ENCODE measurements around the gene ZMYND11. TPM values are rescaled to one million over a fixed set of nuclear protein-coding genes. Genes with fewer than 3 reads are reported as not detected.

The ZMYND11 gene
- total and polyA plus RNA-seq, 2 of the 8 experiments (the other 6 are each of a cell fraction or from before 2014, with no cell fraction given): 7.5 to 26.6 TPM

DNA sequence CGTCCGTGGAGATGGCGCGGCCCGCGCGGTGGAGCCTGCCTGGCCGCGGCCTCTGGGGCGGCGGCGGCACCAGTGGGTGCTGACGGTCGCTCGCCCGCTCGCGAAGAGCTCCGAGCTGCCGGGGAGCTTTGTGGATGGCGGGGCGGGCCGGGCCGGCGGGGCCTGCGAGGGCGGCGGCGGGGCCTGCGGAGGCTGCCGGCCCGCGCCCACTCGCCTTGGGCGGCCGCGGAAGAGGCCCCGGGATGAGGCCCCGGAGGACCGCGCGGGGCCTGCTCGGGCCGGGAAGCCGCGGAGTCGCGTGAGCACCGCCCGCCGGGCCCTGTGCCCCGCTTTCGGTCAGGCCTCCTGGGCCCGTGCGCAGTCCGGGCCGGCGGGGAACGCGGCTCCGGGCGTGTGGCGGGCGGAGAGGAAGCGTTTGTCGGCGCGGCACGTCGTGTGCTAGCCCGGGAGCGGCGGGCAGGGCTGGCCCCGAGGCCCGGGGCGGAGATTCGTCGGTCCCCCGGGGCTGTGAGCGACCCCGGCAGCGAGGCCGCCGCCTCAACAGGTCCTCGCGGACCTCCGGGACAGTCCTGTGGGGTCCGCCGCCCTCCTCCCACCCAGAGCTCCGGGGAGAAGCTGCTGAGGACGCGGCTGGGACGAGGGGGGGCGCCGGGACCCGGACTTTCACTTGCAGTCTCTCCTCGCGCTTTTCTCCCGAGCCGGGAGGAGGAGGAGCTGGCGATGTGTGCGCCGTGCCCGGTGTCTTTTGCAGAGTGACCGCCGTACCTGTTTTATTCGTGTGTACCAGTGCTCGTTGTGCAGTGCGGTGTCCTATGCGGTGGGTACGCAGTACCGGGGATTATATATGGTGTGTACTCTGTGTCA, 578 bp downstream of the ZMYND11 start:
- ChIA-PET CTCF (ENCODE audit: partially characterized antibody) (interaction anchor here (1.0 to 2.2 kb wide), 3 partner anchors 25 to 44 kb away, joined by 3 to 11 read pairs (median 4); no protein-coding TSS in a partner anchor), POLR2A (ENCODE audit: partially characterized antibody) (interaction anchor here (0.6 to 1.8 kb wide), 10 partner anchors 9 to 286 kb away, joined by 3 to 6 read pairs (median 4); no protein-coding TSS in a partner anchor)
- Histone ChIP-seq H3K36me3 (ENCODE audit: control insufficient read depth in 2 of 4, insufficient read depth in 4 of 4, low read length in 3 of 4) (no peaks in the 10 kb centered on the region), H3K14ac (ENCODE audit: insufficient read length) (no peak overlapping the region), H2BK12ac (ENCODE audit: low read depth, low read length) (peak overlapping the region; percentile 21; the same call in 1 of the 2 replicates), H3K18ac (ENCODE audit: extremely low read depth, low read length) (0 out of 2 replicates have a peak overlapping the region, but pooled peaks have one; percentile 12), H3K79me2 (ENCODE audit: control insufficient read depth in 1 of 2, insufficient read depth in 2 of 2, low read length in 2 of 2) (peaks cover 8 to 46% of the 10 kb centered on the region in 2 experiments), H4K91ac (replicated peaks; ENCODE audit: insufficient read length, low read length) (no peak overlapping the region), H2AK5ac (ENCODE audit: low read depth, low read length) (no peak overlapping the region), H3K9ac (replicated peaks in 1 of 4; ENCODE audit: extremely low read depth in 1 of 4, low read depth in 3 of 4, low read length in 3 of 4) (peak overlapping the region; percentile 40 to 95 (median 78)), H4K5ac (ENCODE audit: insufficient read length, low read depth, low read length) (no peak overlapping the region), H4K8ac (ENCODE audit: extremely low read depth, insufficient read depth, low read length) (peak overlapping the region; percentile 95), H2BK120ac (replicated peaks; ENCODE audit: low read depth, low read length) (no peak overlapping the region), H2AFZ (ENCODE audit: low read length) (no peak overlapping the region), H2BK15ac (ENCODE audit: low read length) (0 out of 2 replicates have a peak overlapping the region, but pooled peaks have one; percentile 47), H3K4me2 (ENCODE audit: insufficient read depth in 1 of 2, low read depth in 2 of 2, low read length in 2 of 2) (peak overlapping the region; percentile 84 to 85), H3K4me1 (replicated peaks in 1 of 4; ENCODE audit: control insufficient read depth in 3 of 4, insufficient read depth in 4 of 4, low read length in 3 of 4) (peaks cover 0 to 4% (median 3%) of the 10 kb centered on the region in 4 experiments; a peak in 4 of 7 replicates), H2BK20ac (ENCODE audit: low read length) (no peak overlapping the region), H3K4ac (replicated peaks; ENCODE audit: insufficient read length, low read depth, low read length) (no peak overlapping the region), H4K20me1 (replicated peaks in 1 of 2; ENCODE audit: control insufficient read depth in 1 of 2, insufficient read depth in 2 of 2, low read length in 2 of 2) (peaks cover 9 to 13% of the 10 kb centered on the region in 2 experiments), H3K56ac (replicated peaks; ENCODE audit: insufficient read length, low read depth, low read length) (no peak overlapping the region), H3K9me3 (ENCODE audit: insufficient read depth in 2 of 2, low read depth in 1 of 2, low read length in 1 of 2) (no peaks in the 10 kb centered on the region), H3K27ac (ENCODE audit: low read depth, low read length) (peak overlapping the region; percentile 35; the same call in 1 of the 2 replicates), H2BK5ac (ENCODE audit: low read depth, low read length) (no peak overlapping the region), H3K23me2 (ENCODE audit: low read depth, low read length) (peaks cover 12% of the 10 kb centered on the region), H3K27me3 (replicated peaks in 1 of 4; ENCODE audit: control insufficient read depth in 3 of 4, extremely low read depth in 1 of 4, insufficient read depth in 3 of 4, low read length in 3 of 4) (peaks cover 0 to 15% (median 7%) of the 10 kb centered on the region in 4 experiments; a peak in 5 of 7 replicates), H3K4me3 (ENCODE audit: extremely low read depth in 1 of 4, insufficient read depth in 2 of 4, low read depth in 3 of 4, low read length in 4 of 4) (peak overlapping the region; percentile 53 to 72 (median 69)), H3K79me1 (ENCODE audit: low read depth, low read length) (no peaks in the 10 kb centered on the region), H3K23ac (ENCODE audit: insufficient read length) (no peak overlapping the region)
- DNase-seq (ENCODE audit: low read depth in 1 of 2, low spot score in 2 of 2) (peak in 1 of 2 experiments; percentile 73), FAIRE-seq (no peak)
- WGBS, 2 experiments (ENCODE audit: extremely low coverage in 1 of 2, insufficient coverage in 1 of 2, insufficient read length in 1 of 2, insufficient replicate concordance in 2 of 2, low coverage in 1 of 2, low lambda C conversion rate in 2 of 2, missing lambda C conversion rate in 1 of 2): 3% methylated on average over 43 of the region's 112 CpGs; no CpG with 5 or more reads in 1 of the 2 experiments
- no peak for TF ChIP-seq CEBPB (IDR thresholded peaks at IDR 0.05; ENCODE audit: low read depth, low read length)
- TF ChIP-seq CBX5 (IDR thresholded peaks at IDR 0.05; ENCODE audit: low read depth, low read length): no peak
